ENCODE results near the gene AGER.

DNA sequence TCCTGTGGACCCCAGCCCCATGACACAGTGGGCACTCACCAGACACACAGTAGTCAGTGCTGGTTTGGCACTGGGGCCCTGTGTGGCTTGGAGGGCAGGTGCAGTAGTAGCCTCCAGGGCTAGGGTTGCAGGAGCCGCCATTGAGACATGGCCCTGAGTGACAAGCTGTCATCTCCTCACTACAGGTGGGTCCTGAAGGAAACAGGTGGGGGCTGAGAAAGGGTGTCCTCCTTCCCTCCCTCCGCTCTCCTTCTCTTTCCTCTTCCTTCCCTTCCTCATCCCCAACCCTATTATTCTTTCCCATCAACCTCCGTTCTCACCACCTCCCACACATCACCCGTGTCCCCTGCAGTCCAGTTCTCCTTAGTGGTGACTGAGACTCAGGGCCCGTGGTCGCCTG, 29.6 kb upstream of the AGER start:
- TF ChIP-seq, protein P1, sequence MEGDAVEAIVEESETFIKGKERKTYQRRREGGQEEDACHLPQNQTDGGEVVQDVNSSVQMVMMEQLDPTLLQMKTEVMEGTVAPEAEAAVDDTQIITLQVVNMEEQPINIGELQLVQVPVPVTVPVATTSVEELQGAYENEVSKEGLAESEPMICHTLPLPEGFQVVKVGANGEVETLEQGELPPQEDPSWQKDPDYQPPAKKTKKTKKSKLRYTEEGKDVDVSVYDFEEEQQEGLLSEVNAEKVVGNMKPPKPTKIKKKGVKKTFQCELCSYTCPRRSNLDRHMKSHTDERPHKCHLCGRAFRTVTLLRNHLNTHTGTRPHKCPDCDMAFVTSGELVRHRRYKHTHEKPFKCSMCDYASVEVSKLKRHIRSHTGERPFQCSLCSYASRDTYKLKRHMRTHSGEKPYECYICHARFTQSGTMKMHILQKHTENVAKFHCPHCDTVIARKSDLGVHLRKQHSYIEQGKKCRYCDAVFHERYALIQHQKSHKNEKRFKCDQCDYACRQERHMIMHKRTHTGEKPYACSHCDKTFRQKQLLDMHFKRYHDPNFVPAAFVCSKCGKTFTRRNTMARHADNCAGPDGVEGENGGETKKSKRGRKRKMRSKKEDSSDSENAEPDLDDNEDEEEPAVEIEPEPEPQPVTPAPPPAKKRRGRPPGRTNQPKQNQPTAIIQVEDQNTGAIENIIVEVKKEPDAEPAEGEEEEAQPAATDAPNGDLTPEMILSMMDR (IDR thresholded peaks at IDR 0.05): no peak
- TF ChIP-seq POLR2AphosphoS5 (IDR thresholded peaks at IDR 0.05) (no peak), POLR2A (IDR thresholded peaks at IDR 0.05) (no peak), EP300 (IDR thresholded peaks at IDR 0.05; ENCODE audit: low read depth) (no peak)
